HG02798 (cell line): ENCODE data around the gene CCDC158.

Experiments
- ATAC-seq: cut with Tn5 transposase; IDR thresholded peaks from one replicate; pipeline ENCODE4 v1.9.1; 2021; ENCODE audit warnings: mild to moderate bottlenecking; ENCODE audit not compliant: unreplicated experiment, poor library complexity

The CCDC158 gene

GRCh38 chr4:76315267-76315918 is 105.5 kb downstream of the CCDC158 start:
- no peak for ATAC-seq

DNA sequence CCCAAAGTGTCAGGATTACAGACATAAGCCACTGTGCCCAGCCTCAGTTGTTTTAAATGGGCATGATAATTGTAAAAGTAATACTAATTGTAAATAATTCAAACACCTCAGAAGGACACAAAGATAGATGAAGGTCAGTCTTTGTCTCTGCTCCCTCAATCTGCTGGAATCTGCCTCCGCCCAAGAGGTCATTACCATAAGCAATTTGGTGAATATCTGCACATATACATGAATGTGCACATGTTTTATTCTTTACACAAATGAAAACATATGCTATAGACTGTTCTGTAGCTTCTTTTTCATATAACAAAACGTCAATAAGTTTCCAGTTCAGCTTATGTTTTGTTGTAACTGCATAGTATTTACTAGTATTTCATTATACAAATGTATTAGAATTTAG is 107.4 kb downstream of the CCDC158 start:
- ATAC-seq = no peak

- no peak for ATAC-seq
Observed at GRCh38 chr4:76312457-76312856, 108.5 kb downstream of the CCDC158 start.

- no peak for ATAC-seq
Observed at GRCh38 chr4:76311896-76312331, 109.0 kb downstream of the CCDC158 start.

DNA sequence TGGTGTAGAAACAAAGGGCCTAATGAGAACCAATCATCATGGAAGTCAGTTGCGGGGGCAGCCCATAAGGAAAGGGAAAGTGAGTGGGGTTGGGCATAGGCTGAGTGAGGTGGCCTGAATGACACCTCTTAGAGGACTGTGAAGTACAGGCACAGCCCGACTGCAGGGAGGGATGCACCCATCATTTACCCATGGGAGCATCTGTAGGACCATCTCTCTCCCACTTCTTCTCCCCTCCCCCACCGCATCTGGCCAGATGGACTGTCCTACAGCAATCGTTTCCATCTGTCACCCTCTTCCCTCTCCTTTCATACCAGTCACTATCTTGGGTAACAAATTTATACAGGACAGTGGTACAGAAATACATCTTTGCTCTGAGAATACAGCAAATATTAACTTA is 110.3 kb downstream of the CCDC158 start:
- no peak for ATAC-seq

GRCh38 chr4:76309939-76310550 is 110.9 kb downstream of the CCDC158 start:
- ATAC-seq = no peak

DNA sequence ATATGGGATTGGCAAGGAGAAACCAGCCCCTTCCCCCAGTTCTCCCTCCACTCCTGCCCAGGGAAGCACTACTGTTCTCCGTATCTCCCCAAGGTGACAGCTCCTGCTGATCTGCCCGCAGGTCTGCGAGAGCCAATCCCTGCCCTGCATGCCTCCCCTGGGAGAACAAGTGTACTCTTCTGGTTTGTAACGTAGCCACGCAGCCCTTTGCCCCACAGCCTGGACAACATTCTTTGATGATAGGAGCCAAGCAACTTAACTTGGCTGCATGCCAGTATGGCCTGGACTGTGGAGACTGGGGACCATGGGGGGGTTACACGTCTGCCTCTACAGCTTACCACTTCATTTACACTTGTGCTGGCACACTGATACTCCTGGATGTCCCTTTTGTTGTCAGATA is 112.4 kb downstream of the CCDC158 start:
- no peak for ATAC-seq

- ATAC-seq = no peak
Observed at GRCh38 chr4:76307660-76308014, 113.3 kb downstream of the CCDC158 start.

GRCh38 chr4:76306882-76307659 is 113.9 kb downstream of the CCDC158 start:
- ATAC-seq = no peak

DNA sequence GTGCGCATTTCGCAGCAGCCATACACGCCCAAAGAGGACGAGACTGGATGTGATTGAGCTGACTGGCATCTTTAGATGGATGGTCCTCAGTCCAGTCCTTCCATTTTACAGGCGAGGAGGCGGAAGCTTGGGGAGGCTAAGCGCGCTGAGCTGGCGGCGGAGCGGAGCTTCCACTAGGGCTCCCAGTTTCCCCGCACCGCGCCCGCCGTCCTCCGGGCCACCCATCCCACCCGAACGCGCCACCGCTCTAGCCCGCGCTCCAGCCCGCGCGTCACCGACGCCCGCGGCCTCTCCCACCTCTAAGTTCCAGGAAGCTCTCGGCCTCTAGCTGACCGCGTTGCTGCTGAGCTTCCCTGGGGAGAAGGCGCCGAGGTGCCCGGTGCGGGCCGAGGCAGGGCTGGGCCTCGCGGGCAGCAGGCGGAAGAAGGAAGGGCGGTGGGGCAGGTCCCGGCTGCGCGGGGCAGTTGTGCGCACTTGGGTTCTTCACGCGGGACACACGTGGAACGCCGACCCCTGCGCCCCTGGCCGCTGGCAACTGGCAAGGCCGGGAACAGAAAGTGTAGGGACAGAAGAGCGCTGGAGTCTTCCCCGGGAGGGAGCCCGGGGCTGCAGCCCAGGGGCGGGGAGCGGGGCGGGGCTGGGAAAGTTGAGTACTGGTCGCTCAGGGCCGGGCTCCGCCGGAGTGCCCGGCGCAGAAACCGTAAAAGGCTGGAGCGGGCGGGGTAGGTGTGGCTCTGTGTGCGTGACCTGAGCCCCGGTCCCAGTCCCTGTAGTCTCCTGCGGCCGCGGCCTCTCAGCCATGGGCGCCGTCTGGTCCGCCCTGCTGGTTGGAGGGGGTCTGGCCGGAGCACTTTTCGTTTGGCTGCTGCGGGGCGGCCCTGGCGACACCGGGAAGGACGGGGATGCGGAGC is 114.7 kb downstream of the CCDC158 start, which contains the start of gene STBD1:
TSS of gene STBD1 (plus strand) at position 763 of the 911 bp plus-strand sequence. CDS start at position 800, 37 bp downstream.
- ATAC-seq = no peak

DNA sequence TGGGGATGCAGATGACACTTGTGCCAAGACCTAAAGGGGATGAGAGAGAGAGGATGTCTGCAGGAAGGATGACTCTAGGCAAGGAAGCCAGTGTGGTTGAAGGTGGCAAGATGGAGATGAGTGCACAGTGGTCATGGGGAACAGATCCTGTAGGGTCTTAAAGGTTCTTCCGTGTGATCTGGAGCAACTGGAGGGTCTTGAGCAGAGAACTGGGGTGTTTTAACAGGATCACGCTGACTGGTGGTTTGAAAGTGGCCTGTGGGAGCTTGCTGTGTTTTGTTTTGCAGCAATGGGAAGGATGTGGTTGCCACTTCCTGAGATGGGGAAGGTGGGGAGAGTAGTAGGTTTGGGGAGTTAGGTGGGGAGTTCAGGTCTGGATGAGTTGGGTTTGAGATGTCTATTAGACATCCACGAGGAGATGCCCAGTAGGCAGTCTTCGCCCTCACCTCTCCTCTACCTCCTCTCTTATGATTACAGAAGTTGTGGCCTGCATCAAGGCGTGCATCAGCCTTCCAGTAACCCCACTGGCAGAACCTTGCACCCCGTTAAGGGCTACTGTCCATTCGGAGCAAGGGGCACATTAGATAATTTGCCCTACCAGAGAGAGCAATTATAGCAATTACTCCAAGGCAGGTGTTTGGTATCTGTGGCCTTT is 115.8 kb downstream of the CCDC158 start:
- no peak for ATAC-seq

DNA sequence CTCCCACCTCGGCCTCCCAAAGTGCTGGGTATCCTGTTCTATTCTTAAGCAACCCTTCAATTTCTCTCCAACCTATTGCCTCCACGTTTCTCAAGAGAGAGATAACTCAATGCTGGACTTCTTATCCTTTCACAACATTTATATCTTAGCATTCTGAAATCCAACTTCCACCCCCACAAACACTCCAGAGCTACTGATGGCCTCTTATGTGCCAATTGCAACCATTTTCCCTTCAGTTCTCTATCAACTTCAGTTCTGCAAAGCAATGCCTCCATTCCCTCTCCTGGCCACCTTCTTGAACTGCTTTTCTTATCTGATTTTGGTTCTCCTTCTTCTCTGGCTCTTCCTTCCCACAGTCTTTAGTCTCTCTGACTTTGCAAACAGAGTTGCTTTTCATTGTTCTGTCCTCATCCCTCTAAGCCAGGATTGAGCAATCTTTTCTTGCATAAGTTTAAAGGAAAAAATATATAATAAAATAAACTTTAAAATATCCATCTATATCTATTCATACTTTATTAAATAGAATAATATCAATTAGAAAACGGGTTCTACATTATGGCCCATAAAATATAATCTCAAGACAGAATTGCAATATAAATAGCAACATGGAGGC is 118.0 kb downstream of the CCDC158 start:
- ATAC-seq = no peak

- no peak for ATAC-seq
Observed at GRCh38 chr4:76301775-76302162, 119.2 kb downstream of the CCDC158 start.

DNA sequence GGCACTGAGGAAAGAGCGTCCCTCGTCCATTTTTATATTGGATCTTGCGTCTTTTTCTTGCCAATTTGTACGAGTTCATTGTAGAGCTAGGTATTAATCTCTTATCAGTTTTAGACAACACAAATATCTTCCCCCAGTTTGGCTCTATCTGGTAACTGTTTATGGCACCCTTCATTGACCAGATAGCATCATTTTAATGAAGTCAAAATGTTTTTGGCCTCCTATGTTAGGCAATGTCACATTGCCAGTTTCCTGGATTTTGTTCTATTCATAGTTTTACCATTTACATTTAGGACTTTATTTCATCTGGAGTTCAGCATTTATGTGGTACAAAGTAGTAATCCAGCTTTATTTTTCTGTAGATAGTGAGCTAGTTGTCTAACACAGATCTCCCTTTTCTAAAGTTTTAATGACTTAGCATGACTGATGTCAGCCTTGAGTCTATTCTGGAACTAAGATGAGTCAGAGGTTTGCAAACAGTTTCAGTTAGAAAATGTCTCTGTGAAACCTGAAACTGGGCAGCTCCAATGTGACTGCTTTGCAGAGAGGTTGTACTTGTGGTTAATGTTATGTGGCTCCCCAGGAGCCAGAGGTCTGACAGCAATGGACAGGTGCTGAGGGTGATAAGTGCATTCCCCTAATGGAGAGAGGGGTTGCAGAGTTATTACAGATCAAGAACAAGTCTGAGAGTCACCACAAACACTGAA is 119.7 kb downstream of the CCDC158 start:
- peak; percentile 99 for ATAC-seq

- no peak for ATAC-seq
Observed at GRCh38 chr4:76300012-76300411, 120.9 kb downstream of the CCDC158 start.

- no peak for ATAC-seq
Observed at GRCh38 chr4:76298227-76298626, 122.7 kb downstream of the CCDC158 start.

DNA sequence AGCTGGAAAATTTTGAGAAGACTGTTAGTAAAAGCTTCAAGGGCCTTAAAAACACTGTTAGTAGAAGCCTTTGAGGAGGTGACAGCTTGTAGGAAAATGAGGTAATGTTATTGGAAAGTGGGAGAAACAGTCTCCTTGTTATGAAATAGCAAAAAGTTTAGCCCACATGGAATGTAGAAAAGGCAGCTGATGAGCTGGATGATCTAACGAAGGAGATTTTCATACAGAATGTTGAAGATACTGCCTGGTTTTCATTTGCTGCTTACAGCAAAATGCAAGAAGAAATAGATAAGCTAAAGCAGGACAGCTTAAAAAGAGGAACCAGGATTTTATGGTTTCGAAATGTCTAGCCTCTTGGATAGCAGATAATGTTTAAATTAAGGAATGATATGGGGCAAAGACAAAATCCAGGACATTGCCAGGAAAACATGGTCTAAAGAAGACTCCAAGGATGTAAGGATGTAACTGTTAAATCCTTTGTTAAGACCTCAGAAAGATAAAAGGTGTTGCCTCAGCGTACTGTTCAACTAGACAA is 124.6 kb downstream of the CCDC158 start:
- no peak for ATAC-seq

DNA sequence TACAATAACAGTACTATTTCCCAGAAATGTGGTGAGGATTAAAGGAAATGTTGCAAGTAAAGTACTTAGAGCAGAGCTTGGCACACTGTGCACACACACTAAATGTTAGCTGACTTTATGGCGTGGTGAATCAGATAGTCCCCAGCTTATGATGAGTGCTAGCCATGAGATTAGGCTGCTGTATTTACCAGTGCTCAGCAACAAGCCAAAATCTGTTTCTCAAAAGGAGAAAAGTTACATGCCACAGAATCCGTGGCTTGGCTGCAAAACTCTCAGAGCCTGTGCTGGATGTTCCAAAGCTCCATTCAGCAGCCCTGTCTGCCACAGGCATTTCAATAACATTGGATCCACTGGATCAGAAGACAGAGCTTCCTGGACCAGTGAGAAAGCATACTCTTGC is 127.2 kb downstream of the CCDC158 start:
- no peak for ATAC-seq

GRCh38 chr4:76292730-76293129 is 128.2 kb downstream of the CCDC158 start:
- ATAC-seq = no peak
